ENCODE results near the gene PYCR2.

Gene PYCR2

GRCh38 chr1:225928186-225929175 lies 4.4 kb upstream of the PYCR2 start:
- no peak for DNase-seq
- intact Hi-C loops (cut with DNase I): no loop called here

GRCh38 chr1:225926551-225927113 lies 2.6 kb upstream of the PYCR2 start:
- intact Hi-C loops (cut with DNase I): no loop called here

DNA sequence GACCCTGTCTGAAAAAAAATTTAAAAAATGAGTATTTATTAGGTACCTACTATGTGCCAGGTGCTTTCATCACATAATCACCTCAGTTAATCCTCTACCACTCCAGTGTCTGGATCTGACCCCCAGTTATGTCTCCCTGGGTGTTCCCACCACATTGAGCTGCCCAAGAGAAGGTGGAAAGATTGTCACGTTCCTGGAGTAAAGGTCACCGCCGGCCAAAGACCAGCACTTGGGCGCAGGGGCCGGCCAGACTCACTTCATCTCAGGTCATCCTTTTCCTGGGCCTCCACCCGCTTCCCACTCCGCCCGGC lies 714 bp downstream of the PYCR2 start:
- no peak for DNase-seq
- intact Hi-C loops (cut with DNase I): loop anchor here (5.0 kb wide), 1 partner anchor 46 kb away; no protein-coding TSS in a partner anchor

More at GRCh38 chr1:225926551-225927113, 2.6 kb upstream of the PYCR2 start:
- DNase-seq: no peak

GRCh38 chr1:225921734-225922709 lies 2.0 kb downstream of the PYCR2 start:
- DNase-seq: no peak
- intact Hi-C loops (cut with DNase I): loop anchor here (5.0 kb wide), 1 partner anchor 45 kb away; no protein-coding TSS in a partner anchor

DNA sequence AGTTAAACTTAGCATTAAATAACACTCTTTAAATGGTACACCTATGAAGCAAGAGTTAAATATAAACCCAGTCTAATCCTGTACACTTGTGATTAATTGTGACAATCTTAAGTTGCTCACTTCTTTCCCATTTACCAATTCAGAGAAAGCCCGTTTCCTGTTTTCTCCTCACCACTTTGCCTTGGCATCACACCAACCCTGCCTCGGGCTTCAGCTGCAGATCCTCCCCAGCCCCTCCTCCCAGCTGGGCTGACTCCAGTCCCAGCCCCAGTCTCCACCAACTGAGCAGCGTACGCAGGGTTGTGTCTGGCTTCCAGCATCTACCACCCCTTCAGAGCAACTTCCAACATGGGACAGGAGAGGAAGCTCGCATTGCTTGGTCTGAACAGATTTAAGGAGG lies 4.1 kb downstream of the PYCR2 start:
- peak; percentile 80 to 98 (median 92) for DNase-seq
- intact Hi-C loops (cut with DNase I): loop anchor here (5.0 kb wide), 1 partner anchor 43 kb away; no protein-coding TSS in a partner anchor

GRCh38 chr1:225918280-225918679 lies 5.8 kb downstream of the PYCR2 start:
- DNase-seq: no peak
- intact Hi-C loops (cut with DNase I): no loop called here

GRCh38 chr1:225917536-225917935 lies 6.5 kb downstream of the PYCR2 start:
- no peak for DNase-seq
- intact Hi-C loops (cut with DNase I): no loop called here

GRCh38 chr1:225917101-225917500 lies 6.9 kb downstream of the PYCR2 start:
- no peak for DNase-seq
- intact Hi-C loops (cut with DNase I): no loop called here

- intact Hi-C loops (cut with DNase I): no loop called here
- DNase-seq: no peak
Measured at GRCh38 chr1:225915538-225915991, 8.5 kb downstream of the PYCR2 start.

DNA sequence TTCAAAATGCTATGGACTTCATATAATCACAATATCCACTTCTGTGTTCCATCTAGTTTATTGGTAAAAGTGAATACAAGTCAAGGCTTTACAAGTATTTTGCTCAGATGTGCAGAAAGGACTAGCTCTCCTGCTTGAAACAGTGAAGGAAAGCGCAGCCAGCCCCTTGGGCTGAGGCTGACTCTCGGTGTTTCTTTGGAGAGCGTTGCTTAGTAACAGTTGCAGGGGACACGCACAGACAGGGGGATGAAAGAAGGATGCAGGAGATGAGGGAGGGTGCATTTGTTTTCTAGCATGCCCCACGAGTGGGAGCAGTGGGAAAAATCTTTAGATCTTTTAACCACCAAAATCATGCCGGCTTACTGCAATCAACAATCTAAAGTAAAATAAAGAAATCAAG lies 9.1 kb downstream of the PYCR2 start:
- no peak for DNase-seq
- intact Hi-C loops (cut with DNase I): no loop called here

GRCh38 chr1:225914391-225914790 lies 9.7 kb downstream of the PYCR2 start:
- intact Hi-C loops (cut with DNase I): no loop called here
- DNase-seq: no peak

GRCh38 chr1:225911191-225912130 lies 12.6 kb downstream of the PYCR2 start:
- intact Hi-C loops (cut with DNase I): no loop called here
- peak in 41 of 42 donors; percentile 12 to 84 (median 60) for DNase-seq

DNA sequence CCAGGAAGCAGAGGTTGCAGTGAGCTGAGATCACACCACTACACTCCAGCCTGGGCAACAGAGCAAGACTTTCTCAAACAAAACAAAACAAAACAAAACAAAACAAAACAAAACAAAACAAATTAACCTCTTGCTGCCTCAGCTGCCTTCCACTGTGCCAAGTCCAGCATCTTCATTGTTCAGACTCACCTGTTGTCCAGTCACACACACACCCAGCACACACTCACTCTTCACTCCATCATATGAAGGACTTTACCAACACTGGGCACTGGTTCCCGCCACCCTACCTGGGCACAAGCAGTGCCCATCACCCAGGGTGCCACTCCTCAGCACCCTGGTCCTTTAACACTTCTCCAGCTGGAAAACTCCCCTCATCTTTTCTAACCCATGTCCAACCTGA lies 14.6 kb downstream of the PYCR2 start:
- intact Hi-C loops (cut with DNase I): no loop called here
- no peak for DNase-seq

DNA sequence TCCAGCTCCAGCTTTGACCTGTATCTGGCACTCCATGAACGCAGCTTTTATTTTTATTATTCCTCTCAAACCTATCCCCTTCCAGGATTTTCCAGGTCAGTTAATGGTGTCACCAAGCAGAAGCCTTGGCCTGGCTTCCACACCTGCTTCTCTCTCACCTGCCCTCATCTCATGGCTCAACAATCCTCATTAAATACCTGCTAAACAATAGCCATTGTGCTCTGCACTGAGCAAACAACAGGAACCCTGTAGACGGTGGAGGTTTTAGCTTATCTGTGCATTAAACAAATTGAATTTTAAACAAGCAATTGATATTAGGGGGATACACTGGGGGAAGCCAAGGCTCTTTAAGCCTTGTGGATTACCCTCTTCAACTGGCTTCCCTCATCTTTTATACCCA lies 15.3 kb downstream of the PYCR2 start:
- intact Hi-C loops (cut with DNase I): no loop called here
- no peak for DNase-seq

GRCh38 chr1:225908013-225908640 lies 15.9 kb downstream of the PYCR2 start:
- intact Hi-C loops (cut with DNase I): no loop called here
- no peak for DNase-seq

DNA sequence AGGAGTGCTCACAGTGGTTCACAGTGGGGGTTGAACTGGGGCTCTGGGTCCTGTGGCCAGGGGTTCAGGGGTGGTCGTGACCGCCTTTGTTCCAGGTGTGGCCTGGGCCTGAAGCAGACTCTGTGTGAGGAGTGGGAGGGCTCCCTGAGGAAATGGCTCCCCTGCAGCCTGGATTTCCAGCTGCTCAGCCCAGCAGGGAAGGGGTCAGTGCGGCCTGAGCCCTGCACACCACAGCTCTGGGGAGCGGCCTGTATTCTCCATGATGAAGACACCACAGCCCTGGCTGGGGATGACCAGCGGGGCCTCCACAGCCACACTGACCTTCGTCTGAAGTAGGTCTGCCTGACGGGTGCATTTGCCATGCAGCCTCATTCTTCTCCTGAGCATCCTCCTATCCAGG lies 16.7 kb downstream of the PYCR2 start:
- intact Hi-C loops (cut with DNase I): no loop called here
- no peak for DNase-seq

DNA sequence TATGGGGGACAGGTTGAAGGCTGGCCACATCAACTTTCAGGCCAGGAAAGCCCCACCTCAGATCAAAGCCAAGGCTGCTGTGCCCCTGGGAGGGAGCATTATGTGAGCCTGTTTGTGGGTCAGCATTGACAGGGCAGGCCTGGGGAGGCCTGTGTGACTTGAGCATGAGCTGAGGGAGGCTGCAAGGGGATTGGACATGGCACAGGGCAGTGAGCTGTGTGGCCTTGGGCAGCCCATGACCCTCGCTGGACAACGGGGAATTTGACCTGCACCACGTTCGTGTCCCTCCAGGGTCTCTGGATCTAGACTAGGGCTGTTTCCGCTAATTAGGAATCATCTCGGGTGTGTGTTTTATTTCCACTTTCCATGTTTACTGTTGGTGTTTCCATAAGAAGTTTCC lies 17.6 kb downstream of the PYCR2 start:
- no peak for DNase-seq
- intact Hi-C loops (cut with DNase I): no loop called here

GRCh38 chr1:225903623-225904022 lies 20.4 kb downstream of the PYCR2 start:
- DNase-seq: no peak
- intact Hi-C loops (cut with DNase I): no loop called here

Measured in head of caudate nucleus (tissue), 42 donors.